ENCODE data around the gene AGXT.

DNA sequence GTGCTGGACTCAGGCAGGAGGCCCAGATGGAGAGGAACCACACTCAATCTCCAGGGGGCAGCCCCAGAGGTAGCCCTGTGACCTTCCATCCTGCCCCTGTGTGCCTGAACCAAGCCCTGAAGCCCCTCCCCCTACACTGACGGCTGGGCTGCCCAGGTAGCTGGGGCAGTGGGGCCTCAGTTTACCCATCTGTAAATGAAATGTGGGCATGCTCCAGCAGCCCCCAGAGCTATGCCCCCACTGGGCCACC is 53.3 kb downstream of the AGXT start:
- TF ChIP-seq, protein P1, sequence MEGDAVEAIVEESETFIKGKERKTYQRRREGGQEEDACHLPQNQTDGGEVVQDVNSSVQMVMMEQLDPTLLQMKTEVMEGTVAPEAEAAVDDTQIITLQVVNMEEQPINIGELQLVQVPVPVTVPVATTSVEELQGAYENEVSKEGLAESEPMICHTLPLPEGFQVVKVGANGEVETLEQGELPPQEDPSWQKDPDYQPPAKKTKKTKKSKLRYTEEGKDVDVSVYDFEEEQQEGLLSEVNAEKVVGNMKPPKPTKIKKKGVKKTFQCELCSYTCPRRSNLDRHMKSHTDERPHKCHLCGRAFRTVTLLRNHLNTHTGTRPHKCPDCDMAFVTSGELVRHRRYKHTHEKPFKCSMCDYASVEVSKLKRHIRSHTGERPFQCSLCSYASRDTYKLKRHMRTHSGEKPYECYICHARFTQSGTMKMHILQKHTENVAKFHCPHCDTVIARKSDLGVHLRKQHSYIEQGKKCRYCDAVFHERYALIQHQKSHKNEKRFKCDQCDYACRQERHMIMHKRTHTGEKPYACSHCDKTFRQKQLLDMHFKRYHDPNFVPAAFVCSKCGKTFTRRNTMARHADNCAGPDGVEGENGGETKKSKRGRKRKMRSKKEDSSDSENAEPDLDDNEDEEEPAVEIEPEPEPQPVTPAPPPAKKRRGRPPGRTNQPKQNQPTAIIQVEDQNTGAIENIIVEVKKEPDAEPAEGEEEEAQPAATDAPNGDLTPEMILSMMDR (IDR thresholded peaks at IDR 0.05; ENCODE audit: low read length): no peak
- TF ChIP-seq EZH2 (IDR thresholded peaks at IDR 0.05; ENCODE audit: borderline replicate concordance, low read length): no peak

Data from OCI-LY1 (cell line).